Measurements from ENCODE around the gene DCHS2.

DNA sequence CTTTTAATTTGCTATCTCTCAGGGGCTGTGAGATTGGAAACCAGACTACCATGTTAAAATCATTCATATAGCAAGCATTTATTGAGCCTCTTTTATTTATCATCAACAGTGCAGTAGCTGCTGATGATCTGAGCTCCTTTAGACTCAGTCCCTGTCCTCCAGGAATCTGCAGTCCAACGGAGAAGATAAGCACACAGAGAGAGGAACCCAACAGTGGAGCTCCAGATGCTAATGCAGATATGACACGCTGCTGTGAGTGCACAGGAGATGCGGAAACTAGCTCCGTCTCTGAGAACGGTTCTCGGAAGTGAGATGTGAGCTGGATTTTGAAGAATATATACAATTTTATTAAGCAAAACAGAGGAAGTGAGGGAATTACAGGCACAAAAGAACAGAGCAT is 35.4 kb downstream of the DCHS2 start:
- no peak for TF ChIP-seq EZH2phosphoT487 (IDR thresholded peaks at IDR 0.05; ENCODE audit: borderline replicate concordance, low read depth, low read length)
- TF ChIP-seq CTCF (conservative IDR thresholded peaks at IDR 0.05; ENCODE audit: low read length), result no peak

Data from OCI-LY7 (cell line).